NT2/D1 (cell line): ENCODE measurements around the gene RAB22A.

Experiments
- SUZ12 ChIP-seq: IDR thresholded peaks from 2 replicates; pipeline ENCODE4 v1.6.1; 2011; ENCODE audit not compliant: insufficient read length, insufficient read depth; ENCODE audit errors: extremely low read depth
- ZNF274 ChIP-seq: IDR thresholded peaks from 2 replicates; pipeline ENCODE4 v1.6.1; 2011; ENCODE audit warnings: mild to moderate bottlenecking, low read depth, low read length

DNA sequence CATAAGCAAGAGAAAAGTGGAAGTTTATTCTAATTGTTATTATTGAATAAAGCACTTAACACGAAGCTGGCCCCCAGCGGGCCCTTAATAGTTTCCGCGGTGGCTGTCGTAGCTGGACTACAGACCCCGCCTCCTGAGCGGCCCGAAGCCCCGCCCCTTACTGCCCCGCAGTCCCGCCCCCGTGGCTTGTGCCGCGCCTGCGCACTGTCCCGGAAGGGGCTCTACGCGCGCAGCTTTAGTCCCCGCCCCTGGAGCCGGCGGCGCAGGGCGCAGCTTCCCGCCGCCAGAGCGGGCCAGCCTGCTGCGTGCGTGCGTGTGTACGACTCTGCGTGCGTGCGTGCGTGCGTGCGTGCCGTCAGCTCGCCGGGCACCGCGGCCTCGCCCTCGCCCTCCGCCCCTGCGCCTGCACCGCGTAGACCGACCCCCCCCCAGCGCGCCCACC, 79.4 kb downstream of the RAB22A start, which contains the start of gene VAPB:
- TF ChIP-seq SUZ12 (no peak), ZNF274 (no peak)
